ENCODE measurements around the gene GPR84. TPM values are rescaled to one million over a fixed set of nuclear protein-coding genes. Genes with fewer than 3 reads are reported as not detected.
"Not testable (repeated sequence)": the region's sequence is repeated elsewhere in the genome, so short reads cannot be mapped to it uniquely, and the experiment has no call there.

GPR84 gene
- total RNA-seq, 1 donor from 2014 or later, result not detected

DNA sequence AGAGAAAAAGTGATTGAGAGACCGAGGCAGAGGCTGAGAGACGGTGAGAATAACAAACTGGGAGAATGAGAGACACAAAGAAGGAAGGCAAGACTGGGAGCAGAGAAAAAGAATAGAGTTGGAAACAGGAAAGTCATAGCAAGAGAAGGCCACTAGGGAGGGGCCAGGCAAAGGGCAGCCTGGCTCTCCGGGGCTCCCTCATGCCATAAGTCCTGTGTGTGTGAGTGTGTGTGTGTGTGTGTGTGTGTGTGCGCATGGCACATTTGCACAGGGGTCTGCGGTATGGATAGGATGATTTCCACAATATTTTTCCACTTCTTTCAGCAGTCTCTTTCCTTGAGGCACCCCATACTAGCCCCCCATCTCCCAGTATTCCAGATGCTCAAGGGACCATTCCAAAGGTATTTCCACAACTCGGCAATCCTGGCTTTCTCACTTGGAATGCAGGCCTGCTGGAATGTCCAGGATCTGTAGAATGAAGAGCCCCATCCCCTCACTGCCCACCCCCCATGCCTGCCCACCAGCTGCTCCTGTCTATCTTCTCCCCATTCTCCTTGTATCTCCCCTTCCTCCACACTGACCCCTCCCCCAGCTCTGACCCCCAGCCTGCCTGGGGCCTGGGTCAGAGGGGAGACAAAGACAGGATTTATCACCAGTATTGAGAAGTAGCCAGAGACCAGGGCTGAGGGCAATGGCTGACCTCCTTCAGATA, 9.0 kb downstream of the GPR84 start:
- Mint-ChIP-seq H3K36me3 (ENCODE audit: insufficient read depth) (peaks cover 4% of the 10 kb centered on the region), H3K4me3 (ENCODE audit: low read depth) (no peak overlapping the region), H3K27ac (peak overlapping the region; percentile 88), H3K4me1 (ENCODE audit: low read depth) (peaks cover 45% of the 10 kb centered on the region), H3K9me3 (ENCODE audit: low read depth) (no peaks in the 10 kb centered on the region), H3K27me3 (no peaks in the 10 kb centered on the region)
- TF ChIP-seq, protein P1, sequence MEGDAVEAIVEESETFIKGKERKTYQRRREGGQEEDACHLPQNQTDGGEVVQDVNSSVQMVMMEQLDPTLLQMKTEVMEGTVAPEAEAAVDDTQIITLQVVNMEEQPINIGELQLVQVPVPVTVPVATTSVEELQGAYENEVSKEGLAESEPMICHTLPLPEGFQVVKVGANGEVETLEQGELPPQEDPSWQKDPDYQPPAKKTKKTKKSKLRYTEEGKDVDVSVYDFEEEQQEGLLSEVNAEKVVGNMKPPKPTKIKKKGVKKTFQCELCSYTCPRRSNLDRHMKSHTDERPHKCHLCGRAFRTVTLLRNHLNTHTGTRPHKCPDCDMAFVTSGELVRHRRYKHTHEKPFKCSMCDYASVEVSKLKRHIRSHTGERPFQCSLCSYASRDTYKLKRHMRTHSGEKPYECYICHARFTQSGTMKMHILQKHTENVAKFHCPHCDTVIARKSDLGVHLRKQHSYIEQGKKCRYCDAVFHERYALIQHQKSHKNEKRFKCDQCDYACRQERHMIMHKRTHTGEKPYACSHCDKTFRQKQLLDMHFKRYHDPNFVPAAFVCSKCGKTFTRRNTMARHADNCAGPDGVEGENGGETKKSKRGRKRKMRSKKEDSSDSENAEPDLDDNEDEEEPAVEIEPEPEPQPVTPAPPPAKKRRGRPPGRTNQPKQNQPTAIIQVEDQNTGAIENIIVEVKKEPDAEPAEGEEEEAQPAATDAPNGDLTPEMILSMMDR (IDR thresholded peaks at IDR 0.05; ENCODE audit: unreplicated experiment), result peak; percentile 39
- no peak for DNase-seq (ENCODE audit: low spot score, unreplicated experiment)

DNA sequence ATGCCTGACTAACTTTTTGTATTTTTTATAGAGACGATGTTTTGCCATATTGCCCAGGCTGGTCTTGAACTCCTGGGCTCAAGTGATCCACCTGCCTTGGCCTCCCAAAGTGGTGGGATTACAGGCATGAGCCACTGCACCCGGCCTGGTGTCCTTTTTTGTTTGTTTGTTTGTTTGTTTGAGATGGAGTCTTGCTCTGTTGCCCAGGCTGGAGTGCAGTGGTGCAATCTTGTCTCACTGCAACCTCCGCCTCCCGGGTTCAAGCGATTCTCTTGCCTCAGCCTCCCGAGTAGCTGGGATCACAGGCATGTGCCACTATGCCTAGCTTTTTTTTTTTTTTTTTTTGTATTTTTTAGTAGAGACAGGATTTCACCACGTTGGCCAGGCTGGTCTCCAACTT, 10.0 kb downstream of the GPR84 start:
- H3K36me3 Mint-ChIP-seq (ENCODE audit: insufficient read depth); H3K9me3 Mint-ChIP-seq (ENCODE audit: low read depth); DNase-seq (ENCODE audit: low spot score, unreplicated experiment); H3K27me3 Mint-ChIP-seq; H3K4me3 Mint-ChIP-seq (ENCODE audit: low read depth); H3K27ac Mint-ChIP-seq: not testable (repeated sequence)
- H3K4me1 Mint-ChIP-seq (ENCODE audit: low read depth), result peaks cover 45% of the 10 kb centered on the region

DNA sequence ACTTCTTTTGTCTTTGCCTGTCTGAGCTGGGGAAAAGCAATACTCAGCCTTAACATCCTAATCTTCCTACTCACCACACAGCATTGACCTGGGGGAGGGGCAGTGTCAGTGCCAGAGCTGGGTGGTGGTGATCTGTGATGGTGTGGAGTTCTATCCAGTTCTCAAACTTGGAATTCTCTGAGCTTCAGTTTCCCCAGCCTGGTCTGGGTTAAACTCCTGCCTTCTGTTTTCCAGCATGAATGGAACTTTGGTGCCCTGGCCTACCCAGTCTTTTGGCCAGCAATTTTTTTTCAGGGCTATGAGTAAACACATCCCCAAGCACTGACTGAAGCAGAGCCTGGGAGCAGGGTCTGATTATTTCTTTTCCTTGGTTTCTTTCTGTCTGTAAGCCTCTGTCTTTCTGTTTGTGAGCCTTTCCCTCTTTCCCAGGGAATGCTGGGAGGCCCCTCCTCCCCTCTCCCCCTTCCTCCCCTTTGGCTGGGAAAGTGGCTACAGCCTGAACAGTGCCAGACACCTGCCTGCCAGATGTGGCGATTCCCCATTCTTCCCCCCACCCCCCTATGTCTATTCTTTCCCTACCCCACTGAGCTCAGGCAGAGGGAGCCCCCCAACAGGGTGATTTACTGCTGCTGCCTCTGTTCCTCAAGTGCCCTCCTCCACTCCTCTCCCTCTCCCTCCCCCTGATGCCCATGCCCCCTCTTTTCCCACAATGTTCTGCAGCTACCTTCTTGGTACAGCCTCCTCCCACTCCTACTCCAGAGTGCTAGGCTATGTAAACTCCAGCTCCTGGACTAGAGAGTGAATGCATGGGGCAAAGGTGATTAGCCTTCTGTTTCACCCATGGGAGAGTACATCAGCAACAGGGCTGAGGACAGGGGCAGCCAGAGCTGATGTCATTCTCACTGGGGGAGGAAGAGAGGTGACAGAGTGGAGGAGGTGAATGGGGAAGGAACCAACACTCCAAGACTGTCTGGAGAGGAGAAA, 11.1 kb downstream of the GPR84 start:
- H3K36me3 Mint-ChIP-seq (ENCODE audit: insufficient read depth), result peaks cover 10% of the 10 kb centered on the region
- peaks cover 45% of the 10 kb centered on the region for H3K4me1 Mint-ChIP-seq (ENCODE audit: low read depth)
- peak overlapping the region; percentile 95 for H3K27ac Mint-ChIP-seq
- no peak for DNase-seq (ENCODE audit: low spot score, unreplicated experiment)
- peak overlapping the region; percentile 63 for H3K4me3 Mint-ChIP-seq (ENCODE audit: low read depth)
- H3K9me3 Mint-ChIP-seq (ENCODE audit: low read depth), result no peaks in the 10 kb centered on the region
- TF ChIP-seq, protein P1 (IDR thresholded peaks at IDR 0.05; ENCODE audit: unreplicated experiment), result no peak
- no peaks in the 10 kb centered on the region for H3K27me3 Mint-ChIP-seq

DNA sequence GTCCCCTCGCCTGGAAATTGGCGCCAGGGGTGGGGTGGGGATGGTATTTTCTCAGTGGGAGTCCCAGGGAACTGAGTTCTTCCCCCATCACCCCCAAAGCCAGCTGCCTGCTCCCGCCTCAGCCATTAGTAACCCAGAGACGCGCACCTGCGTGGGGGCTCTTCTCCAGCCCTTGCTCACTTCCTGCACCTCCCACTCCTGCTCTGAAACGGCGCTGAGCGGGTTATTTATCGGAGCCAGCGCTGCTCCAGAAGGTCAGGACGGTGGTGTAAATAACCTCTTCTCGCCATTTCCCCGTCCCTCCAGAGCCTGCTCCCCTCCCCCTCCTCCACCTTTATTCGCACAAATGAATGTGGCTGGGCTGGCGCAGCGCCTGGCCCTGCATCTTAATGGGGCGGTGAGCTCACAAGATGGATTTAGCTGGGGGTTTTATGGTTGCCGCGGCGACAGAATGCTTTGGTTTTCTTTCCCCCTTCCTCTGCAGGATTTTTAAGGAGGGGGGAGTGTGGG, 12.2 kb downstream of the GPR84 start:
- H3K4me1 Mint-ChIP-seq (ENCODE audit: low read depth), result peaks cover 43% of the 10 kb centered on the region

DNA sequence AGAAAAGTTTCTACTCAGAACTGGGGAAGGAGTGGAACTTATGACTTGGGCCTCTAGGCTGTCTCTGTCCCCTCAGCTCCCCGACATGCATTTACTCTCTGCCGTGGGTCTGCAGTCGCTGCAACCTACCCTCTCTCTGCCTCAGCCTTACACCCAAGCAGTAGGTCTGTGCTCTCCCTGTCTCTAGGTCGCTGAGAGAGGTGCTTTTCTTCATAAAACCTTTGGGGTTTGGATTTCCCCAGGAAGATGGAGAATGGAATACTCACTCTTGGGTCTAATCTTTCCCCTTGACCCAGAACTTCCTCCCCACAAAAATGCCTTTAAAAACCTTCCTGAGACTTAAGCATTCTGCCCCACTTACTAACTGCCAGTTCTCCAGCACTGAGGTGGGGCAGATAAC, 12.9 kb downstream of the GPR84 start:
- peaks cover 20% of the 10 kb centered on the region for H3K36me3 Mint-ChIP-seq (ENCODE audit: insufficient read depth)
- DNase-seq (ENCODE audit: low spot score, unreplicated experiment), result no peak
- TF ChIP-seq, protein P1 (IDR thresholded peaks at IDR 0.05; ENCODE audit: unreplicated experiment), result no peak
- H3K27me3 Mint-ChIP-seq, result no peaks in the 10 kb centered on the region
- peaks cover 37% of the 10 kb centered on the region for H3K4me1 Mint-ChIP-seq (ENCODE audit: low read depth)
- no peak overlapping the region for H3K4me3 Mint-ChIP-seq (ENCODE audit: low read depth)
- no peaks in the 10 kb centered on the region for H3K9me3 Mint-ChIP-seq (ENCODE audit: low read depth)
- H3K27ac Mint-ChIP-seq, result no peak overlapping the region

More for the DNA sequence above, 12.2 kb downstream of the GPR84 start:
- peaks cover 15% of the 10 kb centered on the region for H3K36me3 Mint-ChIP-seq (ENCODE audit: insufficient read depth)
- peak overlapping the region; percentile 95 for H3K27ac Mint-ChIP-seq
- no peak for DNase-seq (ENCODE audit: low spot score, unreplicated experiment)
- no peaks in the 10 kb centered on the region for H3K9me3 Mint-ChIP-seq (ENCODE audit: low read depth)
- H3K4me3 Mint-ChIP-seq (ENCODE audit: low read depth), result peak overlapping the region; percentile 63
- TF ChIP-seq, protein P1 (IDR thresholded peaks at IDR 0.05; ENCODE audit: unreplicated experiment), result no peak
- H3K27me3 Mint-ChIP-seq, result no peaks in the 10 kb centered on the region

All from progenitor cell of endocrine pancreas (in vitro differentiated cells).